H1 (cell line): ENCODE results near the gene CDYL2. TPM values are rescaled to one million over a fixed set of nuclear protein-coding genes. Genes with fewer than 3 reads are reported as not detected.

Source experiments
- CTCF ChIA-PET: fragments of 300-600 bp; sonication (Branson Sonifier 250); formaldehyde crosslinking; loops from one replicate; lab custom pipeline; 2021; ENCODE audit not compliant: partially characterized antibody; lab: Charles Lee
- POLR2A ChIA-PET: fragments of 300-600 bp; sonication (Branson Sonifier 250); formaldehyde crosslinking; loops from one replicate; lab custom pipeline; 2021; ENCODE audit warnings: inconsistent platforms; ENCODE audit not compliant: partially characterized antibody; lab: Charles Lee
- DNase-seq, 2 experiments: peaks; one replicate each; pipeline versions ENCODE4 v3.0.0 to v3.0.0-alpha.2; 2010 to 2022; ENCODE audit warnings: low spot score in 2 of 2, low read depth in 1 of 2, mixed read lengths in 1 of 2
- FAIRE-seq: peaks from 2 replicates; lab custom pipeline; 2011; peaks lifted over from hg19 to GRCh38; lab: Jason Lieb, UNC
- H2AFZ ChIP-seq: 2 replicates; pipeline ENCODE4 v1.8.1; 2012; ENCODE audit warnings: low read length, inconsistent platforms
- H2AK5ac ChIP-seq: 2 replicates; pipeline ENCODE4 v1.6.1; 2013; ENCODE audit warnings: low read depth, low read length
- H2BK120ac ChIP-seq: replicated peaks from 2 replicates; pipeline ENCODE3; 2013; ENCODE audit warnings: low read depth, low read length, inconsistent platforms
- H2BK12ac ChIP-seq: 2 replicates; pipeline ENCODE4 v1.6.1; 2013; ENCODE audit warnings: low read depth, low read length
- H2BK15ac ChIP-seq: 2 replicates; pipeline ENCODE4 v1.6.1; 2013; ENCODE audit warnings: low read length
- H2BK20ac ChIP-seq: 2 replicates; pipeline ENCODE4 v1.6.1; 2013; ENCODE audit warnings: low read length
- H2BK5ac ChIP-seq: 2 replicates; pipeline ENCODE4 v1.6.1; 2013; ENCODE audit warnings: low read depth, low read length
- H3K14ac ChIP-seq: 2 replicates; pipeline ENCODE4 v1.6.1; 2013; ENCODE audit warnings: inconsistent platforms; ENCODE audit not compliant: insufficient read length
- H3K18ac ChIP-seq: 2 replicates; pipeline ENCODE4 v1.6.1; 2013; ENCODE audit warnings: low read length; ENCODE audit errors: extremely low read depth
- H3K23ac ChIP-seq: 2 replicates; pipeline ENCODE4 v1.6.1; 2013; ENCODE audit warnings: inconsistent platforms; ENCODE audit not compliant: insufficient read length
- H3K23me2 ChIP-seq: 2 replicates; pipeline ENCODE4 v1.6.1; 2013; ENCODE audit warnings: low read depth, low read length
- H3K27ac ChIP-seq: 2 replicates; pipeline ENCODE4 v1.6.1; 2011; ENCODE audit warnings: low read depth, low read length, inconsistent platforms
- H3K27me3 ChIP-seq, 4 experiments: replicated peaks in 1 of 4; 1 replicate in 1 of 4; 2 replicates in 3 of 4; pipeline versions ENCODE4 v1.6.1 to v1.8.1; 2011 to 2013; ENCODE audit warnings: low read length in 3 of 4, mild to moderate bottlenecking in 3 of 4, inconsistent platforms in 2 of 4, mixed read lengths in 2 of 4, moderate library complexity in 1 of 4; ENCODE audit not compliant: control insufficient read depth in 3 of 4, insufficient read depth in 3 of 4; ENCODE audit errors: extremely low read depth in 1 of 4
- H3K36me3 ChIP-seq, 4 experiments: 2 replicates each; pipeline versions ENCODE4 v1.6.1 to v1.8.1; 2011 to 2013; ENCODE audit warnings: mild to moderate bottlenecking in 4 of 4, low read length in 3 of 4, moderate library complexity in 2 of 4, control low read depth in 1 of 4, inconsistent platforms in 1 of 4; ENCODE audit not compliant: insufficient read depth in 4 of 4, control insufficient read depth in 2 of 4
- H3K4ac ChIP-seq: replicated peaks from 2 replicates; pipeline ENCODE3; 2013; ENCODE audit warnings: low read length, low read depth, mixed read lengths, inconsistent platforms; ENCODE audit not compliant: insufficient read length
- H3K4me1 ChIP-seq, 4 experiments: replicated peaks in 1 of 4; 1 replicate in 1 of 4; 2 replicates in 3 of 4; pipeline versions ENCODE4 v1.6.1 to v1.8.1; 2011 to 2013; ENCODE audit warnings: low read length in 3 of 4, inconsistent platforms in 2 of 4, mixed read lengths in 1 of 4; ENCODE audit not compliant: insufficient read depth in 4 of 4, control insufficient read depth in 3 of 4
- H3K4me2 ChIP-seq, 2 experiments: 2 replicates each; pipeline versions ENCODE4 v1.6.1 to v1.8.1; 2011 to 2013; ENCODE audit warnings: low read depth in 2 of 2, low read length in 2 of 2, control low read depth in 1 of 2, inconsistent platforms in 1 of 2, mild to moderate bottlenecking in 1 of 2; ENCODE audit not compliant: insufficient read depth in 1 of 2
- H3K4me3 ChIP-seq, 4 experiments: fragments of 200-600, 300-600 bp in 1 of 4; sonication (generic), shearing (Covaris generic), sonication (Bioruptor Twin) in 1 of 4; 2 replicates each; pipeline versions ENCODE4 v1.5.1 to v1.8.1; 2011 to 2016; ENCODE audit warnings: low read length in 4 of 4, low read depth in 3 of 4, control low read depth in 2 of 4, inconsistent platforms in 2 of 4, mild to moderate bottlenecking in 2 of 4, mixed read lengths in 1 of 4, moderate library complexity in 1 of 4; ENCODE audit not compliant: insufficient read depth in 2 of 4; ENCODE audit errors: extremely low read depth in 1 of 4
- H3K56ac ChIP-seq: replicated peaks from 2 replicates; pipeline ENCODE3; 2013; ENCODE audit warnings: low read depth, mild to moderate bottlenecking, mixed read lengths, low read length, inconsistent platforms; ENCODE audit not compliant: insufficient read length
- H3K79me1 ChIP-seq: 2 replicates; pipeline ENCODE4 v1.6.1; 2013; ENCODE audit warnings: low read depth, low read length, control low read depth
- H3K79me2 ChIP-seq, 2 experiments: 2 replicates each; pipeline versions ENCODE4 v1.6.1 to v1.8.1; 2012 to 2013; ENCODE audit warnings: low read length in 2 of 2, mild to moderate bottlenecking in 2 of 2, inconsistent platforms in 1 of 2; ENCODE audit not compliant: insufficient read depth in 2 of 2, control insufficient read depth in 1 of 2
- H3K9ac ChIP-seq, 4 experiments: replicated peaks in 1 of 4; 1 replicate in 1 of 4; 2 replicates in 3 of 4; pipeline versions ENCODE4 v1.6.1 to v1.8.1; 2011 to 2013; ENCODE audit warnings: low read depth in 3 of 4, low read length in 3 of 4, control low read depth in 2 of 4, mild to moderate bottlenecking in 2 of 4, moderate library complexity in 2 of 4, inconsistent platforms in 1 of 4; ENCODE audit errors: extremely low read depth in 1 of 4
- H3K9me3 ChIP-seq, 2 experiments: 2 replicates each; pipeline versions ENCODE4 v1.6.1 to v1.8.1; 2012 to 2013; ENCODE audit warnings: mild to moderate bottlenecking in 2 of 2, moderate library complexity in 2 of 2, control low read depth in 1 of 2, inconsistent platforms in 1 of 2, low read depth in 1 of 2, low read length in 1 of 2, mixed read lengths in 1 of 2; ENCODE audit not compliant: insufficient read depth in 2 of 2
- H4K20me1 ChIP-seq, 2 experiments: replicated peaks in 1 of 2; 2 replicates each; pipeline versions ENCODE3 to v1.8.1; 2011 to 2013; ENCODE audit warnings: inconsistent platforms in 2 of 2, low read length in 2 of 2, mild to moderate bottlenecking in 1 of 2; ENCODE audit not compliant: insufficient read depth in 2 of 2, control insufficient read depth in 1 of 2
- H4K5ac ChIP-seq: 2 replicates; pipeline ENCODE4 v1.6.1; 2013; ENCODE audit warnings: low read length, low read depth, mixed read lengths, inconsistent platforms; ENCODE audit not compliant: insufficient read length
- H4K8ac ChIP-seq: 2 replicates; pipeline ENCODE4 v1.8.0; 2013; ENCODE audit warnings: mild to moderate bottlenecking, moderate library complexity, low read length, inconsistent platforms; ENCODE audit not compliant: insufficient read depth; ENCODE audit errors: extremely low read depth
- H4K91ac ChIP-seq: replicated peaks from 2 replicates; pipeline ENCODE3; 2013; ENCODE audit warnings: low read length, mixed read lengths, inconsistent platforms; ENCODE audit not compliant: insufficient read length
- BACH1 ChIP-seq: IDR thresholded peaks from 2 replicates; pipeline ENCODE4 v1.6.1; 2012; ENCODE audit warnings: low read length, improper control_type of control experiment
- CBX8 ChIP-seq: fragments of 300-800, 300-1000 bp; sonication (generic); IDR thresholded peaks from 2 replicates; pipeline ENCODE4 v1.7.1; 2016; ENCODE audit warnings: low read depth, low read length, borderline replicate concordance
- CREB1 ChIP-seq: IDR thresholded peaks from 2 replicates; pipeline ENCODE4 v1.6.1; 2012; ENCODE audit warnings: inconsistent platforms
- GABPA ChIP-seq: IDR thresholded peaks from 2 replicates; pipeline ENCODE4 v1.6.1; 2011; ENCODE audit warnings: mild to moderate bottlenecking, low read length, moderate library complexity, borderline replicate concordance; ENCODE audit not compliant: insufficient read depth
- KDM5A ChIP-seq: fragments of 200-600 bp; IDR thresholded peaks from 2 replicates; pipeline ENCODE4 v1.7.1; 2012; ENCODE audit warnings: mild to moderate bottlenecking, low read length, inconsistent platforms, mixed read lengths
- MAFK ChIP-seq: IDR thresholded peaks from 2 replicates; pipeline ENCODE4 v1.6.1; 2012; ENCODE audit warnings: low read depth, mild to moderate bottlenecking, improper control_type of control experiment, low read length
- NANOG ChIP-seq: IDR thresholded peaks from 2 replicates; pipeline ENCODE4 v1.6.1; 2011; ENCODE audit warnings: low read length, low read depth, mild to moderate bottlenecking, inconsistent platforms; ENCODE audit not compliant: insufficient read depth, poor library complexity, severe bottlenecking
- POLR2A ChIP-seq, 2 experiments: IDR thresholded peaks; 1 replicate in 1 of 2; 2 replicates in 1 of 2; pipeline ENCODE4 v1.6.1; 2011; ENCODE audit warnings: low read depth in 2 of 2, low read length in 2 of 2, mild to moderate bottlenecking in 2 of 2; ENCODE audit errors: control extremely low read depth in 1 of 2
- RNF2 ChIP-seq: fragments of 200-900, 300-1000 bp; sonication (generic); IDR thresholded peaks from 2 replicates; pipeline ENCODE4 v1.7.1; 2016; ENCODE audit warnings: borderline replicate concordance, low read depth, mild to moderate bottlenecking, antibody characterized with exemption, low read length; ENCODE audit not compliant: poor library complexity, severe bottlenecking; ENCODE audit errors: missing control alignments
- SAP30 ChIP-seq: fragments of 300-600 bp; sonication (generic); IDR thresholded peaks from 2 replicates; pipeline ENCODE4 v1.7.1; 2012; ENCODE audit warnings: low read length, moderate library complexity, mild to moderate bottlenecking, inconsistent platforms; ENCODE audit not compliant: insufficient read depth, insufficient replicate concordance
- TAF7 ChIP-seq: optimal IDR thresholded peaks from 2 replicates; pipeline ENCODE3; 2011; ENCODE audit warnings: low read depth, mild to moderate bottlenecking, inconsistent platforms, low read length, moderate library complexity, borderline replicate concordance
- TCF12 ChIP-seq: IDR thresholded peaks from 2 replicates; pipeline ENCODE4 v1.6.1; 2011; ENCODE audit warnings: low read depth, mild to moderate bottlenecking, low read length
- WGBS, 2 experiments: shearing (Covaris generic) in 1 of 2; methylation state at CpG; one replicate each; pipeline versions ENCODE4 v1.1.6 to v1.1.7; 2013 to 2015; ENCODE audit warnings: low lambda C conversion rate in 2 of 2, mixed read lengths in 2 of 2, inconsistent platforms in 1 of 2, low coverage in 1 of 2, missing lambda C conversion rate in 1 of 2; ENCODE audit not compliant: insufficient replicate concordance in 2 of 2, insufficient coverage in 1 of 2, insufficient read length in 1 of 2; ENCODE audit errors: extremely low coverage in 1 of 2, missing lambda C conversion rate in 1 of 2; 5-methylcytosine and 5-hydroxymethylcytosine counted together
- polyA plus RNA-seq, 7 experiments: library from polyadenylated mRNA; depleted of rRNA in 3 of 7; stranded (reverse) in 5 of 7; unstranded in 2 of 7; fragments of >200 nt in 5 of 7; fragments of 200-250 nt in 2 of 7; gene quantifications; 1 replicate in 5 of 7; 2 replicates in 1 of 7; 4 replicates in 1 of 7; pipeline versions ENCODE4 v1.2.1 to v1.2.3, GENCODE V29; 2011 to 2013; ENCODE audit warnings: missing spikeins in 2 of 7, mixed read lengths in 2 of 7
- total RNA-seq: library from RNA; stranded (reverse); fragmentation: NEBNext Ultra II Directional; extraction: Animal tissue kit (Norgen Biotek cat#: 25700); gene quantifications from 2 replicates; pipeline ENCODE4 v1.2.1, GENCODE V29; 2021

Gene CDYL2
- total and polyA plus RNA-seq, 2 of the 8 experiments (the other 6 are each of a cell fraction or from before 2014, with no cell fraction given) = 0.33 to 5.3 TPM

DNA sequence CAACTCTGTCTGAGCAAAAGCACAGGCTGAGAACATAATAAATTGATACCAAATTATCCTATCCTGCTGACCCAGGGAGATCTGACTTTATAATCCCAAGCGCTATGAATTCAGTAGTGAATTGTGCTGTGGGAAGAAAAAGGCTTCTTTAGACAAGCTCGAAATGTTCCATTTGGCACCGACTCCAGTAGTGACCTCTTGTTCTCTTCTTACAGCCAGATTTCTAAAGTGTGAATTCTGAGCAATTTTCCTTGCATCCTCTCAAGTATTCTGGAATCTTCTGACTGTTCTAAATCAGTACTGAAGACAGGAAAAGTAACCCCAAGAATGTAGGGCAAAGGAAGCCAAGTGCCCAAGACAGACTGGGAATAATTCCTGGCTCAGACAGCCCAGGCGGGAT is 58.2 kb downstream of the CDYL2 start:
- Histone ChIP-seq H2BK20ac (no peak overlapping the region), H3K36me3 (no peaks in the 10 kb centered on the region), H3K4me3 (no peak overlapping the region), H3K4me2 (no peak overlapping the region), H4K5ac (no peak overlapping the region), H2AFZ (no peak overlapping the region), H3K9me3 (peaks cover 15 to 34% of the 10 kb centered on the region in 2 experiments), H3K14ac (no peak overlapping the region), H3K4ac (no peak overlapping the region), H2BK15ac (no peak overlapping the region), H2BK120ac (no peak overlapping the region), H3K79me2 (no peaks in the 10 kb centered on the region), H3K23me2 (peaks cover 9% of the 10 kb centered on the region; the same call in 1 of the 2 replicates), H2BK12ac (no peak overlapping the region), H3K9ac (no peak overlapping the region), H4K8ac (no peak overlapping the region), H3K23ac (no peak overlapping the region), H3K27me3 (no peaks in the 10 kb centered on the region), H4K91ac (no peak overlapping the region), H3K27ac (no peak overlapping the region), H2AK5ac (no peak overlapping the region), H3K18ac (no peak overlapping the region), H2BK5ac (no peak overlapping the region), H3K4me1 (no peaks in the 10 kb centered on the region), H3K56ac (no peak overlapping the region), H4K20me1 (no peaks in the 10 kb centered on the region), H3K79me1 (no peaks in the 10 kb centered on the region)
- 81% methylated on average over 4 of the region's 4 CpGs; no CpG with 5 or more reads in 1 of the 2 experiments for WGBS, 2 experiments
- ChIA-PET CTCF (interaction anchor here (1.1 kb wide), 1 partner anchor 221 kb away, joined by 3 read pairs; no protein-coding TSS in a partner anchor), POLR2A (no interaction called here)
- TF ChIP-seq MAFK = no peak
- TF ChIP-seq RNF2 = no peak
- TF ChIP-seq CBX8 = no peak
- TF ChIP-seq KDM5A = no peak
- TF ChIP-seq BACH1 = no peak
- no peak for TF ChIP-seq TCF12
- TF ChIP-seq SAP30 = no peak
- TF ChIP-seq POLR2A (IDR thresholded peaks at IDR 0.05; ENCODE audit: control extremely low read depth in 1 of 2, low read depth in 2 of 2, low read length in 2 of 2) = no peak
- TF ChIP-seq TAF7 = no peak
- no peak for TF ChIP-seq NANOG
- TF ChIP-seq CREB1 = no peak
- TF ChIP-seq GABPA = no peak
- FAIRE-seq (no peak), DNase-seq (no peak)
